ENCODE measurements around the gene HACD2.

HACD2 gene

DNA sequence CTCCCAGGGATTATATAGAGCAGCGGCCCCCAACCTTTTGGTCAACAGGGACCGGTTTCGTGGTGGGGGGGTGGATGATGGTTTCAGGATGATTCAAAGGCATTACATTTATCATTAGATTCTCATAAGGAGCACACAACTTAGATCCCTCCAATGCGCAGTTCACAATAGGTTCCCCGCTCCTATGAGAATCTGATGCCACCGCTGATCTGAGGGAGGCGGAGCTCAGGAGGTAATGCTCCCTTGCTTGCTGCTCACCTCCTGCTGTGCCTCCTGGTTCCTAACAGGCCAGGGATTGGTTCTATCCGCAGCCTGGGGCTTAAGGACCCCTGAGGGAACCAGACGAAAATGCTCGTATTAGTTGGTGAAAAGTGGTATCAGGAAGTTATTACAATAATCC, 1.3 kb upstream of the HACD2 start:
- TF ChIP-seq TAF1 (IDR thresholded peaks at IDR 0.05; ENCODE audit: low read depth) (no peak), ZBTB7A (IDR thresholded peaks at IDR 0.05; ENCODE audit: low read depth) (0 out of 2 replicates have a peak, but pooled peaks have one; percentile 35), RAD21 (IDR thresholded peaks at IDR 0.05; ENCODE audit: low read depth) (no peak), TCF12 (IDR thresholded peaks at IDR 0.05; ENCODE audit: low read depth) (no peak), EGR1 (IDR thresholded peaks at IDR 0.05) (no peak)
- TF ChIP-seq, protein P1, sequence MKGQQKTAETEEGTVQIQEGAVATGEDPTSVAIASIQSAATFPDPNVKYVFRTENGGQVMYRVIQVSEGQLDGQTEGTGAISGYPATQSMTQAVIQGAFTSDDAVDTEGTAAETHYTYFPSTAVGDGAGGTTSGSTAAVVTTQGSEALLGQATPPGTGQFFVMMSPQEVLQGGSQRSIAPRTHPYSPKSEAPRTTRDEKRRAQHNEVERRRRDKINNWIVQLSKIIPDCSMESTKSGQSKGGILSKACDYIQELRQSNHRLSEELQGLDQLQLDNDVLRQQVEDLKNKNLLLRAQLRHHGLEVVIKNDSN (IDR thresholded peaks at IDR 0.05): no peak

DNA sequence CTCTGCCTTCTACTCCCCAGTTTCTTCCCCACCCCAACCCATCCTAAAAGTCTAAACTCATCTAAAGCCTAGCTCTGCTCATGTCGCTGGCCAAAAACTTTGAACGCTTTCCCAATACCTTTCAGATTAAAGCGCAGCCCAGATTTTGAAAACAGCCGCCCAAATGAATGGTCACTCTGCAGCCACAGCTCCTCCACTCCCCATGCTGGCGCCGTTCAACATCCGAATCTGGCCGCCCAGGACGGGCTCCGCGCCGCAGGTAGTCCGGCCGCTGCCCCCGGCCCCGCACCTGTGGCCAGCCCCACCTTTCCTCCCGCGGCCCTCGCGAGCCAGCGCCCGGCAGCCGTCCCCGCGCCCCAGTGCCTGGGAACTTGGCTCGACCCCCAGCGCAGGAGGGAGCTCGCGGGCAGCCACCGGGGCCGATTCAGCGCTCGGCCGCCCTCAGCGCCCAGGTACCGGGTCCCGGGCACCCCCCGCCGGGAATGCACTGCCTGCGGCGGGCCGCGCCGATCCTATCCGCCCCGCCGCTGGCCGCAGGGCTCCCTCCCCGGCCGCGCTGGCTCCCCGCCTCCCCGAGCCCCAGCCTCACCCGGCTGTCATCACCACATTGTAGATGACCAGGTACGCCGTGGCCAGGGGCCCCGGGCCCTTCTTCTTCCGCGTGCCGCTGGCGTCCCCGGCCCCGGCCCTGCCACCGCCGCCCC, 417 bp downstream of the HACD2 start:
- TF ChIP-seq ZBTB7A (IDR thresholded peaks at IDR 0.05; ENCODE audit: low read depth) (peak; percentile 52; the same call in 1 of the 2 replicates), YY1 (IDR thresholded peaks at IDR 0.05; ENCODE audit: low read depth) (no peak)

DNA sequence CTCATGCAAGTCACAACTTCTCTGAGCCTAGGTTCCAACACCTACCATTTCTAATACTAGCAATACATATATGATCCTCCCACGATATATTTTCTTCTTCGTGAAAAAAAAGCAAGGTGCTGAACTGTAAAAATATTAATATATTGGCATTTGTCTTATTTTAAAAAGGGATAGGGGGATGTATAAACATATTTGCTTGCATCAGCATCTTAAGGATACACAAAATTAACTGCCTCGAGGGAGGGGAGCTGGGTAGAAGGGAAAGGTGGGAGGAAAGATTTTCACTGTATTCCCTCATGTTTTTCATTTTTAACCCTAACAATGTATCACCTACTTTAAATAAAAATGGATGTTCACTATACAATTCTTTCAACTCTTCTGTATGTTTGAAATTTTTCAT, 1.3 kb downstream of the HACD2 start:
- TF ChIP-seq YY1 (IDR thresholded peaks at IDR 0.05; ENCODE audit: low read depth) (no peak), TAF1 (IDR thresholded peaks at IDR 0.05; ENCODE audit: low read depth) (no peak), TCF12 (IDR thresholded peaks at IDR 0.05; ENCODE audit: low read depth) (no peak), ZBTB7A (IDR thresholded peaks at IDR 0.05; ENCODE audit: low read depth) (no peak), FOXM1 (IDR thresholded peaks at IDR 0.05; ENCODE audit: borderline replicate concordance, low read depth) (no peak), TEAD4 (IDR thresholded peaks at IDR 0.05) (no peak), RAD21 (IDR thresholded peaks at IDR 0.05; ENCODE audit: low read depth) (no peak), EP300 (IDR thresholded peaks at IDR 0.05; ENCODE audit: borderline replicate concordance) (no peak), CREB1 (IDR thresholded peaks at IDR 0.05; ENCODE audit: low read depth) (no peak), CEBPB (IDR thresholded peaks at IDR 0.05) (no peak), EGR1 (IDR thresholded peaks at IDR 0.05) (no peak), NFIC (IDR thresholded peaks at IDR 0.05) (no peak)
- TF ChIP-seq, protein P2, sequence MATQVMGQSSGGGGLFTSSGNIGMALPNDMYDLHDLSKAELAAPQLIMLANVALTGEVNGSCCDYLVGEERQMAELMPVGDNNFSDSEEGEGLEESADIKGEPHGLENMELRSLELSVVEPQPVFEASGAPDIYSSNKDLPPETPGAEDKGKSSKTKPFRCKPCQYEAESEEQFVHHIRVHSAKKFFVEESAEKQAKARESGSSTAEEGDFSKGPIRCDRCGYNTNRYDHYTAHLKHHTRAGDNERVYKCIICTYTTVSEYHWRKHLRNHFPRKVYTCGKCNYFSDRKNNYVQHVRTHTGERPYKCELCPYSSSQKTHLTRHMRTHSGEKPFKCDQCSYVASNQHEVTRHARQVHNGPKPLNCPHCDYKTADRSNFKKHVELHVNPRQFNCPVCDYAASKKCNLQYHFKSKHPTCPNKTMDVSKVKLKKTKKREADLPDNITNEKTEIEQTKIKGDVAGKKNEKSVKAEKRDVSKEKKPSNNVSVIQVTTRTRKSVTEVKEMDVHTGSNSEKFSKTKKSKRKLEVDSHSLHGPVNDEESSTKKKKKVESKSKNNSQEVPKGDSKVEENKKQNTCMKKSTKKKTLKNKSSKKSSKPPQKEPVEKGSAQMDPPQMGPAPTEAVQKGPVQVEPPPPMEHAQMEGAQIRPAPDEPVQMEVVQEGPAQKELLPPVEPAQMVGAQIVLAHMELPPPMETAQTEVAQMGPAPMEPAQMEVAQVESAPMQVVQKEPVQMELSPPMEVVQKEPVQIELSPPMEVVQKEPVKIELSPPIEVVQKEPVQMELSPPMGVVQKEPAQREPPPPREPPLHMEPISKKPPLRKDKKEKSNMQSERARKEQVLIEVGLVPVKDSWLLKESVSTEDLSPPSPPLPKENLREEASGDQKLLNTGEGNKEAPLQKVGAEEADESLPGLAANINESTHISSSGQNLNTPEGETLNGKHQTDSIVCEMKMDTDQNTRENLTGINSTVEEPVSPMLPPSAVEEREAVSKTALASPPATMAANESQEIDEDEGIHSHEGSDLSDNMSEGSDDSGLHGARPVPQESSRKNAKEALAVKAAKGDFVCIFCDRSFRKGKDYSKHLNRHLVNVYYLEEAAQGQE (IDR thresholded peaks at IDR 0.05; ENCODE audit: low read depth): no peak
- TF ChIP-seq, protein P3, sequence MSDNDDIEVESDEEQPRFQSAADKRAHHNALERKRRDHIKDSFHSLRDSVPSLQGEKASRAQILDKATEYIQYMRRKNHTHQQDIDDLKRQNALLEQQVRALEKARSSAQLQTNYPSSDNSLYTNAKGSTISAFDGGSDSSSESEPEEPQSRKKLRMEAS (IDR thresholded peaks at IDR 0.05): no peak
- TF ChIP-seq, protein P1 (IDR thresholded peaks at IDR 0.05): no peak

DNA sequence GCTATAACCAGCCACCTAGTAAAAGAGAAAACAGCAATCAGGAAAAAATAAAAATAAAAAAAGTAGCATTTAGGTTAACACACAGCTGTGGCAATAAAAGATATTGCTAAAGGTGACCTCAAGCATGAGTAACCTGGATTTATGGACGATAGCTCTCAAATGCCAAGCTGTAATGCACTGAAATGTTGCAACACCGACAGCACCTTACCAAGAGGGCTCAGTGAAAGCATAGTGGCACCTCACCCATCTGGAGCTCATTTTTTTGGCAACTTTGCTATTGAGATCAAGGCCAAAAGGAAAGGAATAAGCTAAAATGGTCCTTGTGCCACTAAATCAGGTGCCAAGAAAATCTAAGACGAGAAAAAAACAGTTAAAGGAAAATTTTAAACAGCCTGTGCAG, 2.5 kb downstream of the HACD2 start:
- TF ChIP-seq ZBTB7A (IDR thresholded peaks at IDR 0.05; ENCODE audit: low read depth) (no peak), EGR1 (IDR thresholded peaks at IDR 0.05) (no peak), CEBPB (IDR thresholded peaks at IDR 0.05) (peak; percentile 18; the same call in 1 of the 2 replicates), EP300 (IDR thresholded peaks at IDR 0.05; ENCODE audit: borderline replicate concordance) (no peak), RAD21 (IDR thresholded peaks at IDR 0.05; ENCODE audit: low read depth) (no peak)
- TF ChIP-seq, protein P3 (IDR thresholded peaks at IDR 0.05): no peak
- TF ChIP-seq, protein P2 (IDR thresholded peaks at IDR 0.05; ENCODE audit: low read depth): no peak

DNA sequence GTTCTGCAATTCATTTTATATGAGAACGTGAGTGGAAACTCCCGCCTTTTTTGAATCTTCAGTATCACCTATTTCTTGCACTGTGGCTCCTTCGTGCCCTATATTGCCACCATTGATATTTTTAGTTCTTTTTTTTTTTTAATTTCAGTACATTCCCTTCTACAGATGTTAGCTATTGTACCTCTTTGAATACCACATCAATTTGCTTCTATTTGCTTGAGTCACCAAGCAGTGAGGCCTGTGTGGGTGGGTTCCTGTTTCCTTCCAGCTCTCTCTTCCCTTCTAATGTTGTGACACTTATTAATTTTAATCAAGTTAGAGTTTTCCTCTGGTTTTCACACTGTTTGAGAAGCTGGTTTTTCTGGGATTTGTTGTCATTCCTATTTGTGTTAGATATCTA, 8.7 kb downstream of the HACD2 start:
- TF ChIP-seq EP300 (IDR thresholded peaks at IDR 0.05; ENCODE audit: borderline replicate concordance) (no peak), TCF12 (IDR thresholded peaks at IDR 0.05; ENCODE audit: low read depth) (no peak), YY1 (IDR thresholded peaks at IDR 0.05; ENCODE audit: low read depth) (no peak), RAD21 (IDR thresholded peaks at IDR 0.05; ENCODE audit: low read depth) (no peak), TAF1 (IDR thresholded peaks at IDR 0.05; ENCODE audit: low read depth) (no peak), CREB1 (IDR thresholded peaks at IDR 0.05; ENCODE audit: low read depth) (no peak), FOXM1 (IDR thresholded peaks at IDR 0.05; ENCODE audit: borderline replicate concordance, low read depth) (no peak), NFIC (IDR thresholded peaks at IDR 0.05) (no peak), TEAD4 (IDR thresholded peaks at IDR 0.05) (no peak), EGR1 (IDR thresholded peaks at IDR 0.05) (no peak), CEBPB (IDR thresholded peaks at IDR 0.05) (no peak), ZBTB7A (IDR thresholded peaks at IDR 0.05; ENCODE audit: low read depth) (no peak)
- TF ChIP-seq, protein P2 (IDR thresholded peaks at IDR 0.05; ENCODE audit: low read depth): no peak
- TF ChIP-seq, protein P3 (IDR thresholded peaks at IDR 0.05): no peak
- TF ChIP-seq, protein P1 (IDR thresholded peaks at IDR 0.05): no peak

Measured in Ishikawa (cell line).